HUES64 (cell line): ENCODE data around the gene P3H3.

Experiments
- H3K27ac ChIP-seq: 2 replicates; pipeline ENCODE4 v1.7.0; 2013; ENCODE audit warnings: low read depth, low read length, inconsistent platforms
- H3K27me3 ChIP-seq: 2 replicates; pipeline ENCODE4 v1.6.1; 2013; ENCODE audit warnings: mild to moderate bottlenecking, low read length; ENCODE audit not compliant: insufficient read depth
- H3K36me3 ChIP-seq: 2 replicates; pipeline ENCODE4 v1.6.1; 2013; ENCODE audit warnings: mild to moderate bottlenecking, low read length; ENCODE audit not compliant: insufficient read depth
- H3K4me1 ChIP-seq: 2 replicates; pipeline ENCODE4 v1.6.1; 2013; ENCODE audit warnings: mild to moderate bottlenecking, low read length, moderate library complexity; ENCODE audit not compliant: insufficient read depth
- H3K4me3 ChIP-seq: 2 replicates; pipeline ENCODE4 v1.5.1; 2013; ENCODE audit warnings: mild to moderate bottlenecking, low read length, moderate library complexity
- H3K9ac ChIP-seq: 2 replicates; pipeline ENCODE4 v1.6.1; 2013; ENCODE audit warnings: mild to moderate bottlenecking, low read depth, low read length
- H3K9me3 ChIP-seq: 2 replicates; pipeline ENCODE4 v1.6.1; 2013; ENCODE audit warnings: low read depth, low read length; ENCODE audit not compliant: insufficient read depth
- WGBS: fragments of 150-250, 120-280 bp; methylation state at CpG from one replicate; pipeline ENCODE4 v1.1.7; 2013; ENCODE audit warnings: missing lambda C conversion rate; 5-methylcytosine and 5-hydroxymethylcytosine counted together

P3H3 gene

GRCh38 chr12:6786416-6787094, 41.7 kb upstream of the P3H3 start:
- no peak overlapping the region for H3K9ac ChIP-seq
- no peak overlapping the region for H3K4me3 ChIP-seq

GRCh38 chr12:6787309-6787708, 40.9 kb upstream of the P3H3 start:
- no peak overlapping the region for H3K9ac ChIP-seq
- peaks cover 16% of the 10 kb centered on the region for H3K4me1 ChIP-seq
- H3K27me3 ChIP-seq = no peaks in the 10 kb centered on the region
- H3K4me3 ChIP-seq = no peak overlapping the region
- H3K36me3 ChIP-seq = no peaks in the 10 kb centered on the region
- 94% methylated on average over 5 of the region's 5 CpGs for WGBS
- peak overlapping the region; percentile 7; the same call in 1 of the 2 replicates for H3K27ac ChIP-seq
- H3K9me3 ChIP-seq = no peaks in the 10 kb centered on the region

More at GRCh38 chr12:6786416-6787094, 41.7 kb upstream of the P3H3 start:
- 63% methylated on average over 6 of the region's 9 CpGs for WGBS
- Histone ChIP-seq H3K27me3 (no peaks in the 10 kb centered on the region), H3K4me1 (peaks cover 16% of the 10 kb centered on the region), H3K9me3 (no peaks in the 10 kb centered on the region), H3K27ac (peak overlapping the region; percentile 7; the same call in 1 of the 2 replicates), H3K36me3 (no peaks in the 10 kb centered on the region)

- H3K36me3 ChIP-seq = no peaks in the 10 kb centered on the region
- H3K9me3 ChIP-seq = no peaks in the 10 kb centered on the region
- H3K4me1 ChIP-seq = peaks cover 20% of the 10 kb centered on the region
- H3K9ac ChIP-seq = peak within 1 kb of the TSS; percentile 11; the same call in 1 of the 2 replicates
- 63% methylated on average over 18 of the region's 18 CpGs for WGBS
- H3K27me3 ChIP-seq = no peaks in the 10 kb centered on the region
- peak within 1 kb of the TSS; percentile 51; the same call in 1 of the 2 replicates for H3K27ac ChIP-seq
- no peak within 1 kb of the TSS for H3K4me3 ChIP-seq
These were observed 39.0 kb upstream of the P3H3 start, which contains the start of gene CD4 for GRCh38 chr12:6788972-6789924. Gene CD4, plus strand, starts transcription at chr12:6789528. Its CDS starts 10,611 bp downstream, at chr12:6800139.

GRCh38 chr12:6790496-6791150, 37.6 kb upstream of the P3H3 start:
- Histone ChIP-seq H3K4me3 (no peak overlapping the region), H3K36me3 (no peaks in the 10 kb centered on the region), H3K4me1 (peaks cover 20% of the 10 kb centered on the region), H3K27me3 (no peaks in the 10 kb centered on the region), H3K9ac (no peak overlapping the region), H3K9me3 (no peaks in the 10 kb centered on the region), H3K27ac (no peak overlapping the region)
- WGBS = 92% methylated on average over 12 of the region's 12 CpGs

GRCh38 chr12:6791931-6792520, 36.2 kb upstream of the P3H3 start:
- no peak overlapping the region for H3K9ac ChIP-seq
- no peaks in the 10 kb centered on the region for H3K27me3 ChIP-seq
- H3K4me3 ChIP-seq = no peak overlapping the region
- WGBS = 92% methylated on average over 12 of the region's 13 CpGs
- no peak overlapping the region for H3K27ac ChIP-seq
- no peaks in the 10 kb centered on the region for H3K36me3 ChIP-seq
- H3K4me1 ChIP-seq = peaks cover 11% of the 10 kb centered on the region
- H3K9me3 ChIP-seq = no peaks in the 10 kb centered on the region

- Histone ChIP-seq H3K27me3 (no peaks in the 10 kb centered on the region), H3K27ac (no peak overlapping the region), H3K4me1 (peaks cover 8% of the 10 kb centered on the region), H3K36me3 (no peaks in the 10 kb centered on the region), H3K9ac (no peak overlapping the region), H3K9me3 (no peaks in the 10 kb centered on the region), H3K4me3 (no peak overlapping the region)
- 57% methylated on average over 12 of the region's 12 CpGs for WGBS
These were observed 35.5 kb upstream of the P3H3 start for GRCh38 chr12:6792522-6793201.

- 78% methylated on average over 2 of the region's 2 CpGs for WGBS
These were observed 33.1 kb upstream of the P3H3 start for GRCh38 chr12:6795088-6795487.

GRCh38 chr12:6796576-6796975, 31.6 kb upstream of the P3H3 start:
- Histone ChIP-seq H3K9me3 (no peaks in the 10 kb centered on the region), H3K27me3 (no peaks in the 10 kb centered on the region)
- 91% methylated on average over 4 of the region's 4 CpGs for WGBS

More at GRCh38 chr12:6795088-6795487, 33.1 kb upstream of the P3H3 start:
- Histone ChIP-seq H3K4me1 (peaks cover 4% of the 10 kb centered on the region; the same call in 1 of the 2 replicates), H3K27ac (no peak overlapping the region), H3K27me3 (no peaks in the 10 kb centered on the region), H3K36me3 (no peaks in the 10 kb centered on the region), H3K9me3 (no peaks in the 10 kb centered on the region), H3K4me3 (no peak overlapping the region), H3K9ac (no peak overlapping the region)

GRCh38 chr12:6799147-6799546, 29.1 kb upstream of the P3H3 start:
- Histone ChIP-seq H3K9ac (no peak overlapping the region), H3K4me3 (no peak overlapping the region), H3K36me3 (no peaks in the 10 kb centered on the region), H3K27ac (no peak overlapping the region), H3K4me1 (no peaks in the 10 kb centered on the region), H3K9me3 (no peaks in the 10 kb centered on the region), H3K27me3 (no peaks in the 10 kb centered on the region)
- 89% methylated on average over 5 of the region's 5 CpGs for WGBS

More at GRCh38 chr12:6796576-6796975, 31.6 kb upstream of the P3H3 start:
- Histone ChIP-seq H3K27ac (no peak overlapping the region), H3K4me3 (no peak overlapping the region), H3K36me3 (no peaks in the 10 kb centered on the region), H3K4me1 (peaks cover 4% of the 10 kb centered on the region; the same call in 1 of the 2 replicates), H3K9ac (no peak overlapping the region)

- H3K27ac ChIP-seq = no peak overlapping the region
- no peaks in the 10 kb centered on the region for H3K9me3 ChIP-seq
- no peak overlapping the region for H3K9ac ChIP-seq
- H3K4me1 ChIP-seq = peaks cover 13% of the 10 kb centered on the region
- H3K27me3 ChIP-seq = no peaks in the 10 kb centered on the region
- 90% methylated on average over 1 of the region's 1 CpG for WGBS
- no peak overlapping the region for H3K4me3 ChIP-seq
- H3K36me3 ChIP-seq = no peaks in the 10 kb centered on the region
These were observed 21.0 kb upstream of the P3H3 start for GRCh38 chr12:6807170-6807569.
